ENCODE data around the gene LRCH1.

The LRCH1 gene

DNA sequence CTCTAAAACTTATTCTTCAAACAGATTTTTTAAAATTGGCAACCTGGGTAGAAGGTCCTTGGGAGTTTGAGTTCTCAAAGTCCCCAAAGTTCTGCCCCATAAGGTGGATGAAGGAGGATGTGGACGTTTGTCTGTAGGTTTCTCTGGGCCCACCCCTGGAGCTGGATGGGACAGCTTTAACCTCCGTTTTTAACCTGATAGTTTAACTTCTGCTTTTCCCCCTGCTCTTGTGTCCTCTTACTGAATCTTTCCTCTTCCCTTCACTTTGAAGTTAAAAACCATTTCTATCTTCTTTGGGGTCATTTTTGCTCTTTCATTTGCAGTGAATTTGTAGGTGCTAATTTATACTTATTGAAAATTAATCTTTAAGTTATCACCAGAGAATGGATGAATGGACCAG, 164.9 kb downstream of the LRCH1 start:
- no peaks in the 10 kb centered on the region for H3K4me1 ChIP-seq (ENCODE audit: control insufficient read depth, insufficient read depth, low read length)
- no peak overlapping the region for H3K4me3 ChIP-seq (ENCODE audit: low read depth, low read length)
- H3K9ac ChIP-seq (ENCODE audit: low read depth, low read length) = no peak overlapping the region
- H3K36me3 ChIP-seq (ENCODE audit: control insufficient read depth, insufficient read depth, low read length) = no peaks in the 10 kb centered on the region
- no peaks in the 10 kb centered on the region for H3K9me3 ChIP-seq (ENCODE audit: control insufficient read depth, insufficient read depth, low read length)
- H3K27ac ChIP-seq (ENCODE audit: low read depth, low read length) = no peak overlapping the region
- no peaks in the 10 kb centered on the region for H3K27me3 ChIP-seq (ENCODE audit: control insufficient read depth, insufficient read depth, low read length)

DNA sequence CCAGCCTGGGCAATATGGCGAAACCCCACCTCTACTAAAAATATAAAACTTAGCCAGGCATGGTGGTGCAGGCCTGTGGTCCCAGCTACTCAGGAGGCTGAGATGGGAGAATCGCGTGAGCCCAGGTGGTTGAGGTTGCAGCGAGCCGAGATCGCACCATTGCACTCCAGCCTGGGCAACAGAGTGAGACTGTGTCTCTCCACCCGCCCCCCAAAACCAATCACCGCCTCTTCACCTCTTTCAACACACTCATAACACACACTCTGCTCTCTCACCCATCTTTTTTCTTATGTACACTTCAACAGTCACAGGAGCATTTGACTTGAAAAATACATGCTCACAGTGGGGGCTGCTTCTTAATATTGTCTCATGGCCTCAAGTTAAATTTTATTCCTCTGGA, 167.2 kb downstream of the LRCH1 start:
- no peak overlapping the region for H3K27ac ChIP-seq (ENCODE audit: low read depth, low read length)
- no peaks in the 10 kb centered on the region for H3K4me1 ChIP-seq (ENCODE audit: control insufficient read depth, insufficient read depth, low read length)
- H3K4me3 ChIP-seq (ENCODE audit: low read depth, low read length) = no peak overlapping the region
- no peaks in the 10 kb centered on the region for H3K9me3 ChIP-seq (ENCODE audit: control insufficient read depth, insufficient read depth, low read length)
- H3K27me3 ChIP-seq (ENCODE audit: control insufficient read depth, insufficient read depth, low read length) = no peaks in the 10 kb centered on the region
- peaks cover 14% of the 10 kb centered on the region for H3K36me3 ChIP-seq (ENCODE audit: control insufficient read depth, insufficient read depth, low read length)
- no peak overlapping the region for H3K9ac ChIP-seq (ENCODE audit: low read depth, low read length)

DNA sequence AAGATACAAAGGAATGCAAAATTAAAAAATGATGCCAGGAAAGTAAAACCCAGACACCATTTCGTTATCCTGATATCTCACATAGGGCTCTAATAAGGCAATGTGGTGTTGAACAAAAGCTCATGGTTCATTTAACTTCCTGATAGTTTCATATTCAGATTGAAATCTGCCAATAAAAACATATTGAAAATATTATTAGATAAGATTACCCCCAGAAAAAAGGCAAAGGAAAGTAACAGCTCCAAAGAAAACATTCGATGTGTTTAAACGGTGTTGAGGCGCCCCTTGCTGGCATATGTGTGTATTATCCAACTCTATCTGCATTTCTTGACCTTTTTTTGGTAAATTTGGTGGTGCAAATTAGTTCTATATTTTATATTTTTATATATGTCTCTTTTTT, 168.1 kb downstream of the LRCH1 start:
- Histone ChIP-seq H3K27me3 (ENCODE audit: control insufficient read depth, insufficient read depth, low read length) (no peaks in the 10 kb centered on the region), H3K27ac (ENCODE audit: low read depth, low read length) (no peak overlapping the region), H3K36me3 (ENCODE audit: control insufficient read depth, insufficient read depth, low read length) (peaks cover 14% of the 10 kb centered on the region), H3K4me1 (ENCODE audit: control insufficient read depth, insufficient read depth, low read length) (no peaks in the 10 kb centered on the region), H3K4me3 (ENCODE audit: low read depth, low read length) (no peak overlapping the region), H3K9ac (ENCODE audit: low read depth, low read length) (no peak overlapping the region), H3K9me3 (ENCODE audit: control insufficient read depth, insufficient read depth, low read length) (no peaks in the 10 kb centered on the region)

DNA sequence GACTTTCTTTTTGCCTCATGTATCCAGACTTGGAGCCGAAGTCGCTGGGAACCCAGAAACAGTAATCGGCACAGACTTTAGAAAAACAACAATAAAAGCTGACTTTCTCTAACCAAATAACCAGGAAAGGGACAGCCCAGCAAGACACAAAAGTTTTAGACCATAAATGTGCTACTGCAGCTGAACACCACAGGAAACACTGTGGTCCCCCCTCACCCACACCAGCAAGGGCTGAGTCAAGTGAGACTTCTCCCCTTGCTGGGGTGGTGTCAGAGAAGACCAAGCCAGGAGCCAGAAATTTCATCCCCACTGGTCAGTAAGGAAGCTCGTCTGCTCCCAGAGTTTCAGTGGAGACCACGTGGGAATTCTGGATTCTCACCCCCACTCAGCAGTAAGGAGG, 173.4 kb downstream of the LRCH1 start:
- H3K4me3 ChIP-seq (ENCODE audit: low read depth, low read length) = no peak overlapping the region
- no peaks in the 10 kb centered on the region for H3K4me1 ChIP-seq (ENCODE audit: control insufficient read depth, insufficient read depth, low read length)
- H3K9me3 ChIP-seq (ENCODE audit: control insufficient read depth, insufficient read depth, low read length) = no peaks in the 10 kb centered on the region
- no peaks in the 10 kb centered on the region for H3K27me3 ChIP-seq (ENCODE audit: control insufficient read depth, insufficient read depth, low read length)
- H3K9ac ChIP-seq (ENCODE audit: low read depth, low read length) = no peak overlapping the region
- no peak overlapping the region for H3K27ac ChIP-seq (ENCODE audit: low read depth, low read length)
- peaks cover 27% of the 10 kb centered on the region for H3K36me3 ChIP-seq (ENCODE audit: control insufficient read depth, insufficient read depth, low read length)

DNA sequence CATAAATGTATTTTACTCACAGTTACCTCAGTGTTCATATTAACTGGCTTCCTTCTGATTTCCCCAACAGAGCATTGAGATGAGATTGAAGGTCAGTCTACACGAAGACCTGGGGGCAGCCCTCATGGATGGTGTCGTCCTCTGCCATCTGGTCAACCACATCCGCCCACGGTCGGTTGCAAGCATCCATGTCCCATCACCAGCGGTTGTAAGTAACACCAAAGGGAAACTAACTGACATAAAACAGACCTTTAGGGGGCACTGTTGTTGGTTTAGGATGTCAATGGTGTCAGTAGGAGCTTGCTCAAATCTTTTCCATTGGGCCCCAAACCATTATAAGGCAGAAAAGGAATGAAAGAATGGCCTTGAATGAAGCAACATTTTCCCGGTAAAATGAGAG, 175.8 kb downstream of the LRCH1 start:
- H3K4me3 ChIP-seq (ENCODE audit: low read depth, low read length) = no peak overlapping the region
- H3K27me3 ChIP-seq (ENCODE audit: control insufficient read depth, insufficient read depth, low read length) = no peaks in the 10 kb centered on the region
- no peaks in the 10 kb centered on the region for H3K9me3 ChIP-seq (ENCODE audit: control insufficient read depth, insufficient read depth, low read length)
- H3K27ac ChIP-seq (ENCODE audit: low read depth, low read length) = no peak overlapping the region
- peaks cover 25% of the 10 kb centered on the region for H3K36me3 ChIP-seq (ENCODE audit: control insufficient read depth, insufficient read depth, low read length)
- H3K4me1 ChIP-seq (ENCODE audit: control insufficient read depth, insufficient read depth, low read length) = no peaks in the 10 kb centered on the region
- no peak overlapping the region for H3K9ac ChIP-seq (ENCODE audit: low read depth, low read length)

DNA sequence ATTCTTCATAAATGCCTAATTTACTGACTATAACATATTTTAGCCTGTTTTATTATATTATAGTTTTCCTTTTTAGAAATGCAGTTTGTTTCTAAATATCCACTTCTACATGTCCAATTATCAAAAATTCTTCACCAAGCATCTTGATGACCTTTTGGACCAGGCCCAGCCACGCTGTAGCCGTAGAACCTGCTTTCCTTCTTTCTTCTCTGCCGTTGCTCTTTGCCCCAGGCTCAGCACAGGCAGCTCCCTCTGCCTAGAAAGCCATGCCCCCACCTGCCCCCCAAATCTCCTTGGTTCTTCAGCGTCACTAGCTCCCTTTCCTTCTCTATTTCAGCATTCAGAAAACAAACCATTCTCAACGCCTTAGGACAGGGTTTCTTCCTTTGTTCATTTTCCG, 178.6 kb downstream of the LRCH1 start:
- H3K4me3 ChIP-seq (ENCODE audit: low read depth, low read length) = no peak overlapping the region
- peaks cover 18% of the 10 kb centered on the region for H3K36me3 ChIP-seq (ENCODE audit: control insufficient read depth, insufficient read depth, low read length)
- no peaks in the 10 kb centered on the region for H3K9me3 ChIP-seq (ENCODE audit: control insufficient read depth, insufficient read depth, low read length)
- H3K27ac ChIP-seq (ENCODE audit: low read depth, low read length) = no peak overlapping the region
- no peaks in the 10 kb centered on the region for H3K27me3 ChIP-seq (ENCODE audit: control insufficient read depth, insufficient read depth, low read length)
- H3K4me1 ChIP-seq (ENCODE audit: control insufficient read depth, insufficient read depth, low read length) = no peaks in the 10 kb centered on the region
- no peak overlapping the region for H3K9ac ChIP-seq (ENCODE audit: low read depth, low read length)

DNA sequence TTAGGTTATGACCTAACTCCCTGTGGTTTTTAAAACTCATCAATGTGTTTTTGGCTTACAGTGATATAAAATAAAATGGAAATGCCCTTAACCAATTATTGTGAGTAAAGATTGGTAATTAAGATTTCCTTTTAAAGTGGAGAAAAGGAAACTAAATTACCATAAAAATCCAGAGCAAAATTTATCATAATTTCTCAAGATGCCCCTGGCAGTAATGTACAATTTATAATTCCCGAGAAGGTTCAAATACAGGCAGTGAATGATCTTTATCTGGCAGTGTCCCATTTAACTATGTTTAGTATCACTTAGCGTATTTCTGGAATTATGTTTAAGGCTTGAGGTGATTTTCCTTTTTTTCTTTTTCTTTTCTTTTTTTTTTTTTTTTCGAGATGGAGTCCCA, 182.5 kb downstream of the LRCH1 start:
- Histone ChIP-seq H3K27ac (ENCODE audit: low read depth, low read length) (no peak overlapping the region), H3K9ac (ENCODE audit: low read depth, low read length) (no peak overlapping the region), H3K4me1 (ENCODE audit: control insufficient read depth, insufficient read depth, low read length) (peaks cover 3% of the 10 kb centered on the region; the same call in 1 of the 2 replicates), H3K27me3 (ENCODE audit: control insufficient read depth, insufficient read depth, low read length) (no peaks in the 10 kb centered on the region), H3K9me3 (ENCODE audit: control insufficient read depth, insufficient read depth, low read length) (no peaks in the 10 kb centered on the region), H3K4me3 (ENCODE audit: low read depth, low read length) (no peak overlapping the region), H3K36me3 (ENCODE audit: control insufficient read depth, insufficient read depth, low read length) (peaks cover 4% of the 10 kb centered on the region; the same call in 1 of the 2 replicates)

DNA sequence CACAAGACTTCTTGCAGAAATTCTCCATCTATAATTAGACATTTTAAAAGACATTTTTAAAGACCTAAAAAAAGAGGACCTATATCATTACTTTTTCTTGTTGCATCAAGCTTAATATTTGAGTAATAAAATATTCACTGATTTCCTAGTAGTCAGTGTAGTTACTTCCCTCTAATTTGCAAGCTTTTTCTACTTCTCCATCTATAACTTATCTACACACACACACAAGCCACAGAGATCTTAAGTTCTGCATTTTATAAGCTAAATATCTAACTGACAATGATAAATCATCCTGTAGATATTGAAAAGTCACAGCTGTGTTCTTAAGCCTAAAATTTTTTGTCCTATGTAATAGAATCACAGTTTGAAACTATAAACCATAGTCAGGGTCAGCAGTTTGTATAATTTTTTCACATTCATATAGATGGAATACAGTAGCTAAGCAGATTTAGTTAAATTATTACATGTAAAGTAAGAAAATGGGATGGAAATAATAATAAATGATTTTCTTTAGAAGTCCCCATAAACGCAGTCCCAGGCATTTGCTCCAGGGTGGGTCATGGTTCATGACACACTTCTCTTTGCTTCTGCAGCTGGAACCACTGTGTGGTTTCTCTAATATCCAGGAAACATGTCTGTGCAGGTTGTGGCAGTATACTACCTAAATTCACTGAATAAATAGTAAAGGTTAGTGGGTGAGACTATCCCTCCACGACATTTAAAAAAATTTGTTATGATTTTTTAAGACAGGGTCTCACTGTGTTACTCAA, 183.8 kb downstream of the LRCH1 start:
- H3K4me1 ChIP-seq (ENCODE audit: control insufficient read depth, insufficient read depth, low read length) = peaks cover 3% of the 10 kb centered on the region; the same call in 1 of the 2 replicates
- H3K9ac ChIP-seq (ENCODE audit: low read depth, low read length) = no peak overlapping the region
- peaks cover 4% of the 10 kb centered on the region for H3K36me3 ChIP-seq (ENCODE audit: control insufficient read depth, insufficient read depth, low read length)

DNA sequence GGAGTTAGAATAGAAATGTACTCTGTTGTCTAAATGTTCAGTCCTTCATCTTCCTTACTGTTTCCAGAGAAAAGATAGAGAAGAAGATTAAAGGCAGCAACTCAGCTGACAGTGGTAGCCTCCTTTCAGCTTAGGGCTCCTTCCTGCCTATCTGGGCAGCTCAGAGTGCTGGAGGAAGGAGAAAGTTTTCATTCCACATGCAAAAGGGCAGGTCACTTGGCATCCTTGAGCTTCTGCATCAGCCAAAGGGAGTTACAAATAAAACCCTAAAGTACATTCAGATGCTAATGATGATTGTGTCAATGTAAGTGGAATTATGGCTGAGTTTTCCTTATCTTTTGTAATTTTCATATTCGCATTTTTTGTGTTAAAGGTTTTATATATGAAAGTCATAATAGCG, 185.1 kb downstream of the LRCH1 start:
- Histone ChIP-seq H3K27me3 (ENCODE audit: control insufficient read depth, insufficient read depth, low read length) (no peaks in the 10 kb centered on the region), H3K27ac (ENCODE audit: low read depth, low read length) (no peak overlapping the region), H3K36me3 (ENCODE audit: control insufficient read depth, insufficient read depth, low read length) (peaks cover 4% of the 10 kb centered on the region), H3K4me1 (ENCODE audit: control insufficient read depth, insufficient read depth, low read length) (peaks cover 3% of the 10 kb centered on the region; the same call in 1 of the 2 replicates), H3K4me3 (ENCODE audit: low read depth, low read length) (no peak overlapping the region), H3K9ac (ENCODE audit: low read depth, low read length) (no peak overlapping the region), H3K9me3 (ENCODE audit: control insufficient read depth, insufficient read depth, low read length) (no peaks in the 10 kb centered on the region)

More for the DNA sequence above, 183.8 kb downstream of the LRCH1 start:
- Histone ChIP-seq H3K9me3 (ENCODE audit: control insufficient read depth, insufficient read depth, low read length) (no peaks in the 10 kb centered on the region), H3K4me3 (ENCODE audit: low read depth, low read length) (no peak overlapping the region), H3K27ac (ENCODE audit: low read depth, low read length) (no peak overlapping the region), H3K27me3 (ENCODE audit: control insufficient read depth, insufficient read depth, low read length) (no peaks in the 10 kb centered on the region)

DNA sequence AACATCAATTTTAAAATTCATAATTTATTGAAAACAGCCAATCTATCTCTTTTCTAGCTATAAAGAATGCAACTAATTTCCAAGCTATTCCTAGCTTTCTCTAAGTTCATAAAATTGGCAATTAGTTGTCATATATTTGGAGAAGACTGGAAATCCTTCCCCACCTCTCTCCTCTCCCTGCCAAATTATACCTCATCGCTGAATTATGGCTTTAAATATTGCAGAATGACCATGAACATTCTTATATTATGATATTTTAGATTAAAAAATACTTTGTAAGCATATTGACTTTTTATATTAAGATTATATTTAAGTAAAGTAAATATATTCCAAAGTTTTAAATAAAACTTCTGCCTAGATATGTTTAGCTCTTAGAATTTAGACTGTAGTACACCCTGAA, 185.8 kb downstream of the LRCH1 start:
- Histone ChIP-seq H3K4me3 (ENCODE audit: low read depth, low read length) (no peak overlapping the region), H3K36me3 (ENCODE audit: control insufficient read depth, insufficient read depth, low read length) (no peaks in the 10 kb centered on the region; the same call in 1 of the 2 replicates)

DNA sequence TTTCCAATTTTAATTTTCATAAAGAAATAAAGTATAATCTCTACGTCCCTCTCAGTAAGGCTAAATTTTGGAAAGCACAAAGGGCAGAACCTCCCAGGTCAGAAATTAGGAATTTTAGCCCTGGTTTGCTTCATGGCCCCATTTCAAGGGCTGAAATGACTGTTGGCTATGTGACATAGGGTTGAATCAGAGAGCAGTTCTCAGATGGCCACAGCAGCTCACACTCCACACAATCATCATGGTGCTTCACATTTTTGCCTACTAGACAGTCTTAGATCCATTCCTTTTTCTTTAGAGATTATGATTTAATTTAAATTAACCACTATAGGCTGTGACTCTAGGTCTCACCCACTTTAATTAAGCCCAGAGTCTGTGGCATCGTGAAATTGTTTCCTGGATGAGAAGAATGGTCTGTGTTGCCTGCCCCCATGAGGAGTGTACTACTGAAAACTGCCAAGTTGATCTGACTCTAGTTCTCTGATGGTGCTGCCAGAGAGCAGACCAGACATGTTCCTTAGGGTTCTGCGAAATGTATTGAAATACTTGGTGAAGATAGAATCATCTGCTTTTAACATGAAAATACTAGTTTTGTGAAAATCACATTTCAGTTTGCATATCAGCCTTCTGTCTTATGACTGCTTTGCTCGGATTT, 186.6 kb downstream of the LRCH1 start:
- no peak overlapping the region for H3K9ac ChIP-seq (ENCODE audit: low read depth, low read length)
- H3K27ac ChIP-seq (ENCODE audit: low read depth, low read length) = no peak overlapping the region
- peaks cover 3% of the 10 kb centered on the region; the same call in 1 of the 2 replicates for H3K4me1 ChIP-seq (ENCODE audit: control insufficient read depth, insufficient read depth, low read length)
- H3K4me3 ChIP-seq (ENCODE audit: low read depth, low read length) = no peak overlapping the region
- H3K36me3 ChIP-seq (ENCODE audit: control insufficient read depth, insufficient read depth, low read length) = no peaks in the 10 kb centered on the region; the same call in 1 of the 2 replicates
- no peaks in the 10 kb centered on the region for H3K9me3 ChIP-seq (ENCODE audit: control insufficient read depth, insufficient read depth, low read length)
- no peaks in the 10 kb centered on the region for H3K27me3 ChIP-seq (ENCODE audit: control insufficient read depth, insufficient read depth, low read length)

More for the DNA sequence above, 185.8 kb downstream of the LRCH1 start:
- no peak overlapping the region for H3K9ac ChIP-seq (ENCODE audit: low read depth, low read length)
- H3K27me3 ChIP-seq (ENCODE audit: control insufficient read depth, insufficient read depth, low read length) = no peaks in the 10 kb centered on the region
- H3K9me3 ChIP-seq (ENCODE audit: control insufficient read depth, insufficient read depth, low read length) = no peaks in the 10 kb centered on the region
- H3K4me1 ChIP-seq (ENCODE audit: control insufficient read depth, insufficient read depth, low read length) = peaks cover 3% of the 10 kb centered on the region; the same call in 1 of the 2 replicates
- no peak overlapping the region for H3K27ac ChIP-seq (ENCODE audit: low read depth, low read length)
